H9 (cell line): ENCODE data around the gene CTNNA1. TPM values are rescaled to one million over a fixed set of nuclear protein-coding genes. Genes with fewer than 3 reads are reported as not detected.
"Not testable (repeated sequence)": the region's sequence is repeated elsewhere in the genome, so short reads cannot be mapped to it uniquely, and the experiment has no call there.

Experiments
- DNase-seq: peaks from one replicate; pipeline ENCODE4 v3.0.0-alpha.2; 2017
- H2AFZ ChIP-seq: one replicate; pipeline ENCODE4 v1.6.1; 2013; ENCODE audit warnings: mild to moderate bottlenecking, low read length, control low read depth, moderate library complexity
- H2AK5ac ChIP-seq: 2 replicates; pipeline ENCODE4 v1.6.1; 2013; ENCODE audit warnings: low read length, control low read depth, mixed read lengths; ENCODE audit not compliant: insufficient read length
- H2BK120ac ChIP-seq: one replicate; pipeline ENCODE4 v1.6.1; 2013; ENCODE audit warnings: low read depth, mild to moderate bottlenecking, low read length, control low read depth, inconsistent platforms; ENCODE audit not compliant: poor library complexity, severe bottlenecking
- H2BK12ac ChIP-seq: 2 replicates; pipeline ENCODE4 v1.6.1; 2013; ENCODE audit warnings: low read length, control low read depth, mixed read lengths, low read depth; ENCODE audit not compliant: insufficient read length
- H2BK15ac ChIP-seq: 2 replicates; pipeline ENCODE4 v1.6.1; 2013; ENCODE audit warnings: low read depth, low read length, control low read depth
- H2BK20ac ChIP-seq: one replicate; pipeline ENCODE4 v1.6.1; 2013; ENCODE audit warnings: low read depth, mild to moderate bottlenecking, low read length, control low read depth, inconsistent platforms; ENCODE audit not compliant: poor library complexity, severe bottlenecking
- H2BK5ac ChIP-seq: 2 replicates; pipeline ENCODE4 v1.6.1; 2013; ENCODE audit warnings: low read length, control low read depth, mixed read lengths; ENCODE audit not compliant: insufficient read length
- H3K14ac ChIP-seq: 2 replicates; pipeline ENCODE4 v1.6.1; 2013; ENCODE audit warnings: low read length, control low read depth; ENCODE audit not compliant: insufficient read depth
- H3K18ac ChIP-seq: 2 replicates; pipeline ENCODE4 v1.6.1; 2013; ENCODE audit warnings: low read depth, mild to moderate bottlenecking, mixed read lengths, low read length, control low read depth; ENCODE audit not compliant: insufficient read length
- H3K23ac ChIP-seq: 2 replicates; pipeline ENCODE4 v1.6.1; 2013; ENCODE audit warnings: low read length, control low read depth, mixed read lengths, low read depth; ENCODE audit not compliant: insufficient read length
- H3K23me2 ChIP-seq: 2 replicates; pipeline ENCODE4 v1.6.1; 2013; ENCODE audit warnings: low read depth, mild to moderate bottlenecking, mixed read lengths, low read length, control low read depth; ENCODE audit not compliant: insufficient read length, poor library complexity, severe bottlenecking
- H3K27ac ChIP-seq: 2 replicates; pipeline ENCODE4 v1.5.1; 2013; ENCODE audit warnings: low read length, control low read depth, mixed read lengths, low read depth; ENCODE audit not compliant: insufficient read length
- H3K27me3 ChIP-seq: 2 replicates; pipeline ENCODE4 v1.6.1; 2013; ENCODE audit warnings: low read length, control low read depth, inconsistent platforms; ENCODE audit not compliant: insufficient read depth
- H3K4ac ChIP-seq: 2 replicates; pipeline ENCODE4 v1.6.1; 2013; ENCODE audit warnings: low read depth, mild to moderate bottlenecking, control low read depth, inconsistent platforms, low read length, moderate library complexity
- H3K4me1 ChIP-seq: 2 replicates; pipeline ENCODE4 v1.6.1; 2013; ENCODE audit warnings: low read length, control low read depth, inconsistent platforms; ENCODE audit not compliant: insufficient read depth
- H3K4me2 ChIP-seq: 2 replicates; pipeline ENCODE4 v1.6.1; 2013; ENCODE audit warnings: low read length, control low read depth, mixed read lengths; ENCODE audit not compliant: insufficient read length, insufficient read depth
- H3K56ac ChIP-seq: 2 replicates; pipeline ENCODE4 v1.6.1; 2013; ENCODE audit warnings: low read depth, mild to moderate bottlenecking, mixed read lengths, low read length, control low read depth; ENCODE audit not compliant: insufficient read length
- H3K79me1 ChIP-seq: 2 replicates; pipeline ENCODE4 v1.6.1; 2013; ENCODE audit warnings: low read depth, mild to moderate bottlenecking, moderate library complexity, low read length, control low read depth, inconsistent platforms; ENCODE audit not compliant: insufficient read depth, poor library complexity, severe bottlenecking
- H3K79me2 ChIP-seq: 2 replicates; pipeline ENCODE4 v1.6.1; 2013; ENCODE audit warnings: low read length, control low read depth, inconsistent platforms; ENCODE audit not compliant: insufficient read depth
- H3K9ac ChIP-seq: 2 replicates; pipeline ENCODE4 v1.6.1; 2013; ENCODE audit warnings: low read length, control low read depth, mixed read lengths; ENCODE audit not compliant: insufficient read length; ENCODE audit errors: extremely low read depth
- H3K9me3 ChIP-seq: one replicate; pipeline ENCODE4 v1.6.1; 2013; ENCODE audit warnings: low read depth, low read length, inconsistent platforms; ENCODE audit not compliant: control insufficient read depth
- H3T11ph ChIP-seq: one replicate; pipeline ENCODE4 v1.6.1; 2013; ENCODE audit warnings: mild to moderate bottlenecking, low read length, control low read depth, inconsistent platforms
- H4K20me1 ChIP-seq: one replicate; pipeline ENCODE4 v1.6.1; 2013; ENCODE audit not compliant: control insufficient read depth, insufficient read length, insufficient read depth
- H4K5ac ChIP-seq: 2 replicates; pipeline ENCODE4 v1.6.1; 2013; ENCODE audit warnings: low read depth, mild to moderate bottlenecking, mixed read lengths, low read length, control low read depth; ENCODE audit not compliant: insufficient read length
- H4K8ac ChIP-seq: replicated peaks from 2 replicates; pipeline ENCODE4 v1.6.1; 2013; ENCODE audit warnings: low read length, control low read depth, mixed read lengths, low read depth; ENCODE audit not compliant: insufficient read length
- H4K91ac ChIP-seq: 2 replicates; pipeline ENCODE4 v1.6.1; 2013; ENCODE audit warnings: low read depth, mild to moderate bottlenecking, moderate library complexity, mixed read lengths, low read length, control low read depth; ENCODE audit not compliant: insufficient read length
- H3K27ac Mint-ChIP-seq, 3 experiments: 2 replicates in 2 of 3; 3 replicates in 1 of 3; pipeline ENCODE4 v1.8.0; 2020 to 2021; ENCODE audit warnings: mixed read lengths in 3 of 3, mild to moderate bottlenecking in 1 of 3, moderate library complexity in 1 of 3
- H3K27me3 Mint-ChIP-seq: 2 replicates; pipeline ENCODE4 v1.8.0; 2021; ENCODE audit warnings: low read depth, mild to moderate bottlenecking, moderate library complexity, mixed read lengths
- H3K36me3 Mint-ChIP-seq, 3 experiments: 2 replicates in 2 of 3; 3 replicates in 1 of 3; pipeline ENCODE4 v1.8.0; 2020 to 2021; ENCODE audit warnings: low read depth in 3 of 3, mixed read lengths in 3 of 3; ENCODE audit not compliant: insufficient read depth in 1 of 3
- H3K4me1 Mint-ChIP-seq, 2 experiments: 2 replicates each; pipeline ENCODE4 v1.8.0; 2020; ENCODE audit warnings: mixed read lengths in 2 of 2
- H3K4me3 Mint-ChIP-seq, 2 experiments: 2 replicates in 1 of 2; 3 replicates in 1 of 2; pipeline ENCODE4 v1.8.0; 2020 to 2021; ENCODE audit warnings: mild to moderate bottlenecking in 2 of 2, mixed read lengths in 2 of 2, moderate library complexity in 1 of 2
- H3K9me3 Mint-ChIP-seq, 2 experiments: 2 replicates in 1 of 2; 3 replicates in 1 of 2; pipeline ENCODE4 v1.8.0; 2020; ENCODE audit warnings: mild to moderate bottlenecking in 2 of 2, mixed read lengths in 2 of 2, moderate library complexity in 1 of 2
- whole genome bisulfite sequencing: extraction: QIAGEN DNeasy Blood & Tissue Kit; methylation state at CpG from one replicate; pipeline ENCODE4 v1.1.7; 2013; ENCODE audit warnings: missing lambda C conversion rate, low lambda C conversion rate, mixed read lengths; ENCODE audit not compliant: insufficient read length; ENCODE audit errors: extremely low coverage; 5-methylcytosine and 5-hydroxymethylcytosine counted together
- total RNA-seq: library from RNA; stranded (reverse); gene quantifications from 2 replicates; pipeline ENCODE4 v1.2.1, GENCODE V29; 2021
- TF ChIP-seq, protein P1 (sequence below): fragments of 200-600 bp; sonication (generic); conservative IDR thresholded peaks from 3 replicates; pipeline ENCODE4 v1.8.0; 2021; ENCODE audit warnings: antibody characterized with exemption, mild to moderate bottlenecking

CTNNA1 gene
- total RNA-seq, 1 experiment from 2014 or later: 354 TPM

- Mint-ChIP-seq H3K4me3 (no peak overlapping the region), H3K27me3 (no peaks in the 10 kb centered on the region), H3K4me1 (peaks cover 17 to 37% of the 10 kb centered on the region in 2 experiments), H3K27ac (no peak overlapping the region; a peak in 1 of 7 replicates), H3K36me3 (peaks cover 30 to 65% (median 54%) of the 10 kb centered on the region in 3 experiments), H3K9me3 (peaks cover 26 to 27% of the 10 kb centered on the region in 2 experiments)
- Histone ChIP-seq H2BK5ac (no peak overlapping the region), H3K27ac (no peak overlapping the region), H2BK12ac (no peak overlapping the region), H2BK15ac (no peak overlapping the region), H2BK20ac (no peak overlapping the region), H2BK120ac (no peak overlapping the region), H3K79me1 (peaks cover 14% of the 10 kb centered on the region), H3K4me2 (no peak overlapping the region), H3K79me2 (peaks cover 62% of the 10 kb centered on the region), H2AFZ (no peak overlapping the region), H3K4ac (no peak overlapping the region), H2AK5ac (no peak overlapping the region), H3K23ac (no peak overlapping the region), H3K9me3 (no peaks in the 10 kb centered on the region), H4K20me1 (no peaks in the 10 kb centered on the region), H3K14ac (no peak overlapping the region), H3K9ac (no peak overlapping the region), H4K91ac (no peak overlapping the region), H3K18ac (no peak overlapping the region), H4K8ac (no peak overlapping the region), H3K27me3 (no peaks in the 10 kb centered on the region), H3K4me1 (no peaks in the 10 kb centered on the region), H3T11ph (no peak overlapping the region), H3K23me2 (no peaks in the 10 kb centered on the region), H3K56ac (no peak overlapping the region), H4K5ac (no peak overlapping the region)
- DNase-seq: no peak
- WGBS: no CpG with 5 or more reads among the region's 11 CpGs
- TF ChIP-seq, protein P1, sequence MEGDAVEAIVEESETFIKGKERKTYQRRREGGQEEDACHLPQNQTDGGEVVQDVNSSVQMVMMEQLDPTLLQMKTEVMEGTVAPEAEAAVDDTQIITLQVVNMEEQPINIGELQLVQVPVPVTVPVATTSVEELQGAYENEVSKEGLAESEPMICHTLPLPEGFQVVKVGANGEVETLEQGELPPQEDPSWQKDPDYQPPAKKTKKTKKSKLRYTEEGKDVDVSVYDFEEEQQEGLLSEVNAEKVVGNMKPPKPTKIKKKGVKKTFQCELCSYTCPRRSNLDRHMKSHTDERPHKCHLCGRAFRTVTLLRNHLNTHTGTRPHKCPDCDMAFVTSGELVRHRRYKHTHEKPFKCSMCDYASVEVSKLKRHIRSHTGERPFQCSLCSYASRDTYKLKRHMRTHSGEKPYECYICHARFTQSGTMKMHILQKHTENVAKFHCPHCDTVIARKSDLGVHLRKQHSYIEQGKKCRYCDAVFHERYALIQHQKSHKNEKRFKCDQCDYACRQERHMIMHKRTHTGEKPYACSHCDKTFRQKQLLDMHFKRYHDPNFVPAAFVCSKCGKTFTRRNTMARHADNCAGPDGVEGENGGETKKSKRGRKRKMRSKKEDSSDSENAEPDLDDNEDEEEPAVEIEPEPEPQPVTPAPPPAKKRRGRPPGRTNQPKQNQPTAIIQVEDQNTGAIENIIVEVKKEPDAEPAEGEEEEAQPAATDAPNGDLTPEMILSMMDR: no peak
Measured at GRCh38 chr5:138760448-138761110, 7.4 kb downstream of the CTNNA1 start.

- peak overlapping the region in 2 of 3 experiments; percentile 20 to 50; a peak in 2 of 7 replicates for H3K27ac Mint-ChIP-seq
- H3K4me2 ChIP-seq, H3K14ac ChIP-seq: not testable (repeated sequence)
Measured at GRCh38 chr5:138761115-138761514, 7.9 kb downstream of the CTNNA1 start.

More at GRCh38 chr5:138761115-138761514, 7.9 kb downstream of the CTNNA1 start:
- H3K9me3 ChIP-seq, H3K27me3 Mint-ChIP-seq, H3K4me3 Mint-ChIP-seq, DNase-seq, H2BK5ac ChIP-seq, H3K23ac ChIP-seq, H2BK120ac ChIP-seq, H3T11ph ChIP-seq, H2BK20ac ChIP-seq, H4K8ac ChIP-seq, H3K27ac ChIP-seq, H2BK12ac ChIP-seq, H4K5ac ChIP-seq, H4K91ac ChIP-seq, H3K18ac ChIP-seq, H3K9ac ChIP-seq, H3K27me3 ChIP-seq, H2AK5ac ChIP-seq, H4K20me1 ChIP-seq, H2BK15ac ChIP-seq, H3K23me2 ChIP-seq, H3K4me1 ChIP-seq, H3K4ac ChIP-seq, H2AFZ ChIP-seq, H3K56ac ChIP-seq: not testable (repeated sequence)
- H3K79me2 ChIP-seq: peaks cover 60% of the 10 kb centered on the region; the same call in 1 of the 2 replicates
- no CpG with 5 or more reads among the region's 7 CpGs for WGBS
- Mint-ChIP-seq H3K9me3 (peaks cover 26 to 27% of the 10 kb centered on the region in 2 experiments), H3K4me1 (peaks cover 20 to 38% of the 10 kb centered on the region in 2 experiments), H3K36me3 (peaks cover 29 to 63% (median 52%) of the 10 kb centered on the region in 3 experiments)
- H3K79me1 ChIP-seq: peaks cover 14% of the 10 kb centered on the region
